Pancreas (tissue), 10 donors: ENCODE data around the gene BCLAF1. TPM values are rescaled to one million over a fixed set of nuclear protein-coding genes. Genes with fewer than 3 reads are reported as not detected.
A peak's percentile ranks its signal among the peaks of the same experiment; 100 is the strongest.

ENCODE experiments used
- ATAC-seq, 4 donors: fragments of 200-7000 bp; cut with Tn5 transposase; one replicate each; pipeline versions ENCODE4 v1.8.0 to v1.9.1; 2020; ENCODE audit warnings: mild to moderate bottlenecking in 4 of 4, moderate library complexity in 4 of 4
- DNase-seq, 6 donors: peaks; one replicate each; pipeline ENCODE4 v3.0.0-alpha.2; 2020
- FAIRE-seq: peaks from 2 replicates; lab custom pipeline; 2012; peaks lifted over from hg19 to GRCh38; lab: Jason Lieb, UNC
- H3K27ac ChIP-seq, 4 donors: fragments of 200-600 bp; sonication (generic); 1 replicate in 3 of 4; 2 replicates in 1 of 4; pipeline versions ENCODE4 v1.5.0 to v1.8.0; 2020
- H3K27me3 ChIP-seq, 4 donors: fragments of 200-600 bp; one replicate each; pipeline ENCODE4 v1.8.0; 2021
- H3K36me3 ChIP-seq, 3 donors: fragments of 200-600 bp; sonication (generic) in 1 of 3; one replicate each; pipeline versions ENCODE4 v1.5.0 to v1.8.0; 2020 to 2021
- H3K4me1 ChIP-seq, 3 donors: fragments of 200-600 bp; one replicate each; pipeline ENCODE4 v1.8.0; 2021
- H3K4me3 ChIP-seq, 4 donors: fragments of 200-600 bp; sonication (generic) in 2 of 4; one replicate each; pipeline versions ENCODE4 v1.5.0 to v1.8.0; 2020 to 2021
- H3K9me3 ChIP-seq, 4 donors: fragments of 200-600 bp; one replicate each; pipeline ENCODE4 v1.8.0; 2021
- WGBS, 2 donors: extraction: QIAGEN DNeasy Blood & Tissue Kit; methylation state at CpG; one replicate each; pipeline ENCODE4 v1.1.7; 2013; 5-methylcytosine and 5-hydroxymethylcytosine counted together
- intact Hi-C, 3 donors: fragments of 100-400 bp; cut with DNase I; formaldehyde crosslinking; loops; one replicate each; pipeline versions ENCODE4 v1.11.1 to v1.14.2; 2022
- polyA plus RNA-seq, 2 donors: library from polyadenylated mRNA; stranded (reverse); fragments of 200-250 nt; gene quantifications; one replicate each; pipeline ENCODE4 v1.2.3, GENCODE V29; 2013
- total RNA-seq, 6 donors: library from RNA; stranded (reverse); fragmentation: NEBNext Ultra II Directional in 4 of 6; extraction: Animal tissue kit (Norgen Biotek cat#: 25700) in 4 of 6; gene quantifications; one replicate each; pipeline versions ENCODE4 v1.2.1 to v1.2.4, GENCODE V29; 2021 to 2023
- TF ChIP-seq, protein P1 (sequence below), 4 donors: fragments of 200-600 bp; sonication (generic) in 3 of 4; IDR thresholded peaks; one replicate each; pipeline versions ENCODE4 v1.5.0 to v1.8.0; 2021; ENCODE audit warnings: antibody characterized with exemption in 4 of 4
- donor health status: healthy with polysubstance abuse.
- donor health status: DM: no; HTN: no; CAD: no; lungs with moderate emphysema.
- donor health status: DM: no; HTN: no; CAD: no.
- donor health status: control.
- donor health status: control.
- donor health status: Bipolar disorder and iron deficiency.
- donor health status: DM: yes; HTN: yes; CAD: no.
- donor health status: DM: no; HTN: no; CAD: no.
- donor health status: DM: no; HTN: no; CAD: no.
- donor health status: DM: yes; HTN: yes; CAD: no.

Gene BCLAF1
- total and polyA plus RNA-seq, 8 donors, result 14.5 to 73.3 (median 43.5) TPM

DNA sequence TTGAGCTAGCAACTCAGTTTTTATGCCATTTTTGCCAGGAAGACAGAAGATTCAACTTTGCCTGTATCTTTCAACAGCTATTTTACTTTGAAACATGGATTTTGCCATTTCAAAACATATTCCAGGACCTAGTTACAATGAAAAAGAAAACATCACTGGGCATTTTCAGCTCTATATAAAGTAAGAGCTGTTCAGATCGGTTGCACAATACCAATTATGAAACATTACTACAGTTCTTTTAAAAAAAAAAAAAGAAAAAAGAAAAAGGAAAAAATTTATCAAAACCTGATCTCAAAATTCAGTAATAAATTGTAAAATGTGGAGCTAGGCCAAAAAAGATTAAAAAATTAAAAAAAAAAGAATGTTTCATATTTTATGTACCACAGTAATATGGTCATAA lies 15.6 kb downstream of the BCLAF1 start:
- TF ChIP-seq, protein P1, sequence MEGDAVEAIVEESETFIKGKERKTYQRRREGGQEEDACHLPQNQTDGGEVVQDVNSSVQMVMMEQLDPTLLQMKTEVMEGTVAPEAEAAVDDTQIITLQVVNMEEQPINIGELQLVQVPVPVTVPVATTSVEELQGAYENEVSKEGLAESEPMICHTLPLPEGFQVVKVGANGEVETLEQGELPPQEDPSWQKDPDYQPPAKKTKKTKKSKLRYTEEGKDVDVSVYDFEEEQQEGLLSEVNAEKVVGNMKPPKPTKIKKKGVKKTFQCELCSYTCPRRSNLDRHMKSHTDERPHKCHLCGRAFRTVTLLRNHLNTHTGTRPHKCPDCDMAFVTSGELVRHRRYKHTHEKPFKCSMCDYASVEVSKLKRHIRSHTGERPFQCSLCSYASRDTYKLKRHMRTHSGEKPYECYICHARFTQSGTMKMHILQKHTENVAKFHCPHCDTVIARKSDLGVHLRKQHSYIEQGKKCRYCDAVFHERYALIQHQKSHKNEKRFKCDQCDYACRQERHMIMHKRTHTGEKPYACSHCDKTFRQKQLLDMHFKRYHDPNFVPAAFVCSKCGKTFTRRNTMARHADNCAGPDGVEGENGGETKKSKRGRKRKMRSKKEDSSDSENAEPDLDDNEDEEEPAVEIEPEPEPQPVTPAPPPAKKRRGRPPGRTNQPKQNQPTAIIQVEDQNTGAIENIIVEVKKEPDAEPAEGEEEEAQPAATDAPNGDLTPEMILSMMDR (IDR thresholded peaks at IDR 0.05), result no peak
- intact Hi-C loops, result no loop called here
- FAIRE-seq, result no peak
- 83 to 97% methylated on average over 1 of the region's 1 CpG for WGBS, 2 donors
- H3K36me3 ChIP-seq, result peaks cover 4 to 72% (median 45%) of the 10 kb centered on the region in 3 donors
- H3K9me3 ChIP-seq, result no peaks in the 10 kb centered on the region
- no peak overlapping the region for H3K27ac ChIP-seq
- no peak for DNase-seq
- no peak for ATAC-seq
- H3K4me1 ChIP-seq, result peaks cover 0 to 1% (median under 1%) of the 10 kb centered on the region in 3 donors
- no peak overlapping the region for H3K4me3 ChIP-seq
- H3K27me3 ChIP-seq, result no peaks in the 10 kb centered on the region

GRCh38 chr6:136265101-136265500 lies 24.5 kb downstream of the BCLAF1 start:
- DNase-seq (no peak), FAIRE-seq (no peak), ATAC-seq (no peak)
- no peaks in the 10 kb centered on the region for H3K27me3 ChIP-seq
- WGBS, 2 donors, result 91 to 98% methylated on average over 1 of the region's 1 CpG
- H3K4me3 ChIP-seq, result no peak overlapping the region
- no peaks in the 10 kb centered on the region for H3K4me1 ChIP-seq
- peaks cover 5 to 82% (median 35%) of the 10 kb centered on the region in 3 donors for H3K36me3 ChIP-seq
- no peaks in the 10 kb centered on the region for H3K9me3 ChIP-seq
- intact Hi-C loops, result no loop called here
- no peak overlapping the region for H3K27ac ChIP-seq
- TF ChIP-seq, protein P1 (IDR thresholded peaks at IDR 0.05), result no peak

- FAIRE-seq (no peak), ATAC-seq (peak in 1 of 4 donors; percentile 25), DNase-seq (no peak)
- Histone ChIP-seq H3K9me3 (no peaks in the 10 kb centered on the region), H3K27ac (no peak overlapping the region), H3K36me3 (peaks cover 0 to 61% (median 23%) of the 10 kb centered on the region in 3 donors), H3K27me3 (no peaks in the 10 kb centered on the region), H3K4me3 (no peak overlapping the region), H3K4me1 (no peaks in the 10 kb centered on the region)
- intact Hi-C loops, result no loop called here
- TF ChIP-seq, protein P1 (IDR thresholded peaks at IDR 0.05), result no peak
- 60 to 85% methylated on average over 1 of the region's 1 CpG for WGBS, 2 donors
These were observed 26.7 kb downstream of the BCLAF1 start for GRCh38 chr6:136262940-136263339.

GRCh38 chr6:136254851-136255466 lies 34.7 kb downstream of the BCLAF1 start:
- DNase-seq (no peak), ATAC-seq (no peak), FAIRE-seq (no peak)
- intact Hi-C loops, result no loop called here
- H3K4me1 ChIP-seq, result peaks cover 3 to 15% (median 11%) of the 10 kb centered on the region in 3 donors
- TF ChIP-seq, protein P1 (IDR thresholded peaks at IDR 0.05), result no peak
- H3K36me3 ChIP-seq, result peaks cover 0 to 8% (median 5%) of the 10 kb centered on the region in 3 donors
- no peaks in the 10 kb centered on the region for H3K9me3 ChIP-seq
- no peak overlapping the region for H3K4me3 ChIP-seq
- no peak overlapping the region for H3K27ac ChIP-seq
- H3K27me3 ChIP-seq, result no peaks in the 10 kb centered on the region

- no peaks in the 10 kb centered on the region for H3K27me3 ChIP-seq
- DNase-seq, result no peak
- TF ChIP-seq, protein P1 (IDR thresholded peaks at IDR 0.05), result no peak
- H3K4me3 ChIP-seq, result no peak overlapping the region
- H3K36me3 ChIP-seq, result peaks cover 0 to 8% (median 4%) of the 10 kb centered on the region in 3 donors
- H3K4me1 ChIP-seq, result peaks cover 3 to 15% (median 11%) of the 10 kb centered on the region in 3 donors
- WGBS, 2 donors, result 73 to 76% methylated on average over 6 of the region's 6 CpGs
- H3K9me3 ChIP-seq, result no peaks in the 10 kb centered on the region
- no peak overlapping the region for H3K27ac ChIP-seq
- ATAC-seq, result no peak
- FAIRE-seq, result no peak
- intact Hi-C loops, result no loop called here
These were observed 35.9 kb downstream of the BCLAF1 start for GRCh38 chr6:136253734-136254133.
